HG02763 (cell line): ENCODE results near the gene PARD3B.

ENCODE experiments used
- ATAC-seq: cut with Tn5 transposase; IDR thresholded peaks from one replicate; pipeline ENCODE4 v1.9.1; 2021; ENCODE audit warnings: mild to moderate bottlenecking, moderate library complexity; ENCODE audit not compliant: unreplicated experiment

Gene PARD3B

GRCh38 chr2:205034034-205034433 is 488.8 kb downstream of the PARD3B start:
- no peak for ATAC-seq

- no peak for ATAC-seq
Measured at GRCh38 chr2:205040323-205040722, 495.0 kb downstream of the PARD3B start.

DNA sequence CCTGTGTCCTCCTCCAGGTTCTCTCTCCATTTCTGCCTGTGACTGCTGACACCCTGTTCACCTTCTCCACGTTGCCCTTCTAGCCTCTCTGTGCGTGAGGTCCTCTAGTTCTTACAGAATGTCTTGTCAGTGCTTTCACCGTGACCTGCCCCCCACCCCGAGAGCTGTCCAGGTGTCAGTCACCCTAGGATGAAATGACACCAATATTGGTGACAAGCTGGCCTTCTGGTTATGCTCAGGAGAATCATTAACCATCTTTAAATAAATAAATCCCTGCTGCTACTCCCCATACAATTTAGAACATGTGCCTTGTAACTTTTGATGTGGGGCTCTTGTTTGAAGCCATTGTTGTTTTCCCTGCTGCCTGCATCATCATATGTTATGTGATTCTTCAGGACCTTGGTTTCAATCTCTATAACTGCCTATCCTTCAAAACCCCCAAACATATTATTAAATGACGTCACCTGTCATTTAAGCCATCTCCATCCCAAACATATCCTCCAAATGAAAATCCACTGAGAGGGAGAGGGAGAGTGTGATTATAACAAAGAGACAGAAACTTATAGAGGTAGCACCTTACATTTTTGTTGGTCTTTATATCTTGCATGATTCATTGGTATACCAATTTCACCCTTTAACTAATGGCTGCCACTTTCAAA is 496.3 kb downstream of the PARD3B start:
- ATAC-seq = no peak

DNA sequence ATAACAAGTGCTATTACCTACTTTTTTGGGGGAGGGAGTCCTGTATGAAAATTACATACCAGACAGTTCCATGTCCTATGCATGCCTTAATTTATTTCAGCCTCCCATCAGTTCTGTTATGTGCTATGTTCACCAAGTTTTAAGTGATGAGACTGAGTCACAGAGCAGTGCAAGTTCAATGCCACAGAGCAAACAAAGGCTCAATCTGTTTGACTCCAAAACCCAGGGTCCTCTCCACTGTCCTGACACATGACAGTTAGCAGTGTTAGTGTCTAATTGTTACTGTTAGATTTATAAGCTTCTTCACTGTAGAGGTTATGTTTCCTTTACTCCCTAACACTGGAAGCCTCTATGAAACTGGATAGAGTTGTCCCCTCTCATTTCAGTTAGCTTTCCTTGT is 498.0 kb downstream of the PARD3B start:
- no peak for ATAC-seq

GRCh38 chr2:205045706-205046105 is 500.4 kb downstream of the PARD3B start:
- no peak for ATAC-seq

DNA sequence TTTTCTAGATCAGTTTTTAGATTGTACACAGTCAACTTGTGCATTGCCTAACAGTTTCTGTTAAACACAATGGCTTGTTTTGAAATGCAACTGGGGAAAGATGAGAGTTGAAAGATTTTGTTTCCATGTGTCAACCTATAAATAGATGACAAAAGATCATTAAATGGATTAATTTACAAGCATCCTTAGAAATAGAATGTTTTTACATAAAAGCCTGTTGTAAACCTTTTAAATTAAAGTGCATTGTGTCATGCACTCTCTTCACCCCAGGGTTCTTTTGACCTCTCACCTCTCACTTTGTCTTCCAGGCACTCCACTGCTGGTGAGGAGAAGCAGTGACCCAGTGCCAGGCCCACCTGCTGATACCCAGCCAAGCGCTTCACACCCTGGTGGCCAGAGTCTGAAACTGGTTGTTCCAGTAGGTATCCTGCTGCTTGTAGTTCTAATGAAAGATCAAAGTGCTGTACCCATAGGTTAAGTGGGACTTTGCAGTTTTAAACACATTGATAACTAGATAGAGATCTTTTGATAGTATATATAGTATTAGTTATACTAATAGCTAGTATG is 502.1 kb downstream of the PARD3B start:
- no peak for ATAC-seq

- no peak for ATAC-seq
Measured at GRCh38 chr2:205051417-205051816, 506.1 kb downstream of the PARD3B start.

DNA sequence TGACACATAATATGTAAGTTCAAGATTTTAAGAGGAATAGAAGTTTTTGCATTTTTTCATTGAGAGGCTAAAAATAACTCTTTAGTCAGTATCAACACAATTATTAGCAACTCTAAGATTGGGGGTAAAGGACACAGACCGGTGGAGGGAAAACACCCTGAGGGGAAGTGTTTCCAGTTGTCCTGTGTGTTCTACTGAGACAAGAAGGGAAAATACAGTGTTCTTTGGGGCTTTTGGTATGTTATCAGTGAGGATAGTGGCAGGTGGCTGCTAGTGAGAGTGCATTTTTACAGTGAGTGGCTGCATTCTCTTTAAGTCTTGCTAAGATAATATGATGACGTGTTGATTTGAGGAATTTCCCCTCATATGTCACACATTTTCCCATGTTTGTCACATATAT is 507.5 kb downstream of the PARD3B start:
- no peak for ATAC-seq

DNA sequence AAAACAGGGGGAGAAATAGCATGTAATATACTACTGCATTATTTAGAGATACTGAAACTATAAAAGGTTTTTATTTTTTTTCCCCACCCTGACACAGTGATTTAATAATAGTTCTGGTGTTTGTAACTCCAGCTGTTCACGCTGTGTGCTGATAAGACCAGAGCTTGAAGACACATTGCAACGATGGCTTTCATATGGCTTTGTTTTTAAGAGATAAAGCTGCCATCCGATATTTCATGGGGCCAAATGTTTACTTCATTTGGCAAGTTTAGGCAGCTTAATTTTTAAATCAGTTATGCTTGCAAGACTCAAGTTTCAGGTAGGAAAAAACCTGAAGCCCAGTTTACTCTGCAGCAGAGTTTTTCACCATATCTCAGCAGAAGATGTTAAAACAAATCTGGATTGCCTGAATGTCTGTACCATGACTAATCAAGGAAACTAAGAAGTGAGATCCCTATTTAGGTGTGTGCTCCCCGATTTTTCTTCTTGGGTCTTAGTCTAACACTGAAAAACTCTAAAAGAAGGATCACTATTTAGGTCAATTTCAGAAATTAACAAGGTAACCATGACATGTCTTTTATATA is 508.6 kb downstream of the PARD3B start:
- ATAC-seq = no peak

GRCh38 chr2:205054789-205055188 is 509.5 kb downstream of the PARD3B start:
- no peak for ATAC-seq

DNA sequence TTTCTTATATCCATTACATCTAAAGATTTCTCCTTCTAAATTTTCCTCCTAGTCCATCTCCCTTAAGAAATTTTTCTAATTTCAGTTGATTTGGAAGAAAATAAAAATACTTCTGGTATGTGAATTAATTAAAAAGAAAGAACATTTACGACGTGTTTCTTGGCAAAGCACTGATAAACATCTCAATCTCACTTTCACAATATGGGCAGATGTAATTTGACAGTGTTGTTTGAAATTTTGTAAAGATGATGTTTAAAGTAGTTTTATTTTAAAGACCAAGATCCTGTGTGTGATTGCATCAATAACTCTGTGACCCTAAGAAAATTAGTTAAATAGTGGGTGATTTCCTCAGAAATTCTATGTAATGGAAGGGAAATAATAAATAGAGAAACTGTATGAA is 510.0 kb downstream of the PARD3B start:
- ATAC-seq = no peak

GRCh38 chr2:205056151-205056561 is 510.9 kb downstream of the PARD3B start:
- no peak for ATAC-seq

DNA sequence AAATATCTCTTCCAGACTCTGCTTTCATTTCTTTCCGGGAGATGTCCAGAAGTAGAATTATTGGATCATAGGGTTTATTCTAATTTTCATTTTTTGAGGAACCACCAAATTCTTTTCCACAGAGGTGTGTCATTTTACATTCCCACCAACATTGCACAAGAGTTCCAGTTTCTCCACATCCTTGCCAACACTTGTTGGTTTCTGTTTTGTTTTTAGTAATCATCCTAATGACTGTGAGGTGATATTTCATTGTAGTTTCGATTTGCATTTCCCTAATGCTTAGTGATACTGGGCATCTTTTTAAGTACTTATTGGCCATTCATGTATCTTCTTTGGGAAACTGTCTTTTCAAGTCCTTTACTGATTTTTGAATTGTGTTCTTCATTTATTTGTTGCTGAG is 513.1 kb downstream of the PARD3B start:
- no peak for ATAC-seq

DNA sequence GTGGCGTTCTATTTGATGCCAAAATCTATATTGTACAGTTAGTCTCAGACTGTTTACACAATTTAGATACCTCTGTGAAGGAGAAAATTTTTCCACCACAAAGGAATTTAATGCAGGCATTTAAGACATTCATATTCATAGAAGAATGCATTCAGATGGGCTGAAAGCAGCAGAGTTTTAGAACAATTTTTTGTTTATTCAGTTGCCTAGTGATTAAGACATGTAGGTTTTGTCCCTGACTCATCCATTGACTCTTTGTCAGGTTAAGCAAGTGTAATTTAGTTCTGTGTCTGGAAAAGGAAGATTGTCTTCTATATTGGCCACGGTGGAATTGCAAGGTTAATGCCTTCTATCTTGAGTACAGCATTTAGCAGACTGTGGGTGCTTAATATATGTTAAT is 515.0 kb downstream of the PARD3B start:
- no peak for ATAC-seq

DNA sequence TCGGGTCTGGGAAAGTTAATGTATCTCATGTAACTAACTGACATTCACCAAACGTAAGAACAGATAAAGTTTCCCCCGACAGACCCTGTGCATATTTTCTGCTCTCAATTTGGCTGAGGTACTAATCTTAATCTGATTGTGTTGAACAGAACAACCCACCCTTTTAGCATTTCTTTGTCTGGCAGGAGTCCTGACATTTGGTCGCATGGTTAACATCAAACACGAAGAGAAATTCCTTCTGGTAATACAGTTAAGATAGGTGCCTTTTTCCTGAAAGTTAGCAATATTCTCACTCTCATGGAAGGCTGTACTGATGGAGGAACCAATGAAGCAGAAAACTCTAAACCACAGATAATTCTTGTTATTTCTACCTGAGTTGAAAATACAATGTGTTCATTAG is 520.8 kb downstream of the PARD3B start:
- ATAC-seq = no peak

- ATAC-seq = no peak
Measured at GRCh38 chr2:205069928-205070327, 524.7 kb downstream of the PARD3B start.

- no peak for ATAC-seq
Measured at GRCh38 chr2:205070889-205071288, 525.6 kb downstream of the PARD3B start.

DNA sequence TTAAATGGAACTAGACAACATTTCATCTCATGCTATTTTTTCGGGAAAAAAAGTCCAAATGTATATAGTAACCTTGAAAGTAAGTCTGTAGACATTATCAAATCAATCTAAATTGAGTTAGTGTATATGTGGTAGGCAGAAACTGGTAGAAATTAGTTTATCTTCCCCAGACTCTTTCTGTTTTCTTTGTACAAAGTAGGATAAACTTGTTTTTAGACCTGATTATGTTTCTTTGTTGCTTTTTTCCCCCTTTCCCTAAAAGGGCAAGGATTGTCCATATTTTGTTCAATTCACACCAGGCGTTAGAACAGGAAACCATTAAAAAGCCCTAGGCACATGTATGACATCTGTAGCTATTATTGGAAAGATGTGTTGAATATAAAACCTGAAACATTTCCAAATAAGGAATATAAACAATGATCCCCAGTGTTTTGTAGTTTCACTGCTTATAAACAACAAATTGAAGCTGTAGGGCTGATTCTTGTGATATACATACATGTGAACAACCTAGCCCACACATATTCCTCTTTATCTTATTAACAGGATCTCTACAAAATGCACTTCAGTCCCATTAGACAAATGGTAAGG is 528.3 kb downstream of the PARD3B start:
- ATAC-seq = no peak

DNA sequence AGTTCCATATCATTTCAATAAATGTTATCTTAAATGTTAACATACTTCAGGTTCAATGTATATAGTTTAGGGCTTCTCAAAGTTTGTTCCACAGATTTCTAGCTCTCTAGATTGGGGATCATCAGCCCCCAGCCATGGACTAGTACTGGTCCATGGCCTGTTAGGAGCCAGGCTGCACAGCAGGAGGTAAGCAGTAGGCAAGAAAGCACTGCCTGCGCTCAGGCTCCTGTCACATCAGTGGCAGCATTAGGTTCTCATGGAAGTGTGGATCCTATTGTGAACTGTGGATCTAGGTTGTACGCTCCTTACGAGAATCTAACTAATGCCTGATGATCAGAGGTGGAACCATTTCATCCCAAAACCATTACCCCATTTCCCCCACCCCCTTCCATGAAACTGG is 531.1 kb downstream of the PARD3B start:
- no peak for ATAC-seq

DNA sequence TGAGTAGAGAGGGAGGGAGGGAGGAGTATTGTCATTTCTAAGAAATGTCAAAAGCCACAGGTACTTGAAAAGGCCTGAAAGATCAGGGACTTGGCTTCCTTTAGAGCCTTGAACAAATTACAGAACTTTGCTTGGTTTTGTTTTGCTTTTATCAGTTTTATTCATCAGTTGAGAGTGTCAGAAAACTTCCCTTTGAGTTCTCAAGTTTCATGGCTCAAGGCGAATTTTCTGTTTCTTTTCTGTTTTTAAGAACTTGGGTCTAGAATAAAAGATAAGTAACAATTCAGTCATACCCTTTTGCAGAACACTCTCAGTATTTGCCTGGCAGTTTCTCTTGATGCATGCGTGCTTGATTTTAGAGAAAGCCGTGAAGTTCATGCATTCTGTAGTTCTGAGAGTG is 531.9 kb downstream of the PARD3B start:
- ATAC-seq = no peak

GRCh38 chr2:205078762-205079161 is 533.5 kb downstream of the PARD3B start:
- no peak for ATAC-seq

- ATAC-seq = no peak
Measured at GRCh38 chr2:205079173-205079572, 533.9 kb downstream of the PARD3B start.
